Measurements from ENCODE around the gene DPP6. TPM values are rescaled to one million over a fixed set of nuclear protein-coding genes. Genes with fewer than 3 reads are reported as not detected.

DPP6 gene
- total RNA-seq, 1 experiment from 2014 or later, result not detected

DNA sequence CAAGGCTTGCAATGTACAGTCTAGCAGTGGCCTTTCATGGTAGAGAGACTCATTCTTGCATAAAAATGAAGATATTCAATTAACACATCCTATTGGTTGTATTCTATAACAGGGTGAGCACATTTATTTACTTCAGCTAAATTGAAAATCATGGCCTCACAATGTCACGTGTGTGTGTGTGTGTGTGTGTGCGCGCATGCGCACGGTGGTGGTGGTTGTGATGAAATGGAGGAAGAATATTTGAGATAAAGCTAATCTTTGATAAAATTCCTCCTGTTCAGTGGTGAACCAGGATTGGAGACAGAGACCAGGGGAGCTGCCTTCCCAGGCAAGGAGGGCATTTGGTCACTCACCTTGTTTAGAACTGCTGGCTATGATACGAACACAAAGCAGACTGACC is 199.8 kb downstream of the DPP6 start:
- peaks cover 10% of the 10 kb centered on the region for H3K9me3 Mint-ChIP-seq (ENCODE audit: unreplicated experiment)
- TF ChIP-seq, protein P1, sequence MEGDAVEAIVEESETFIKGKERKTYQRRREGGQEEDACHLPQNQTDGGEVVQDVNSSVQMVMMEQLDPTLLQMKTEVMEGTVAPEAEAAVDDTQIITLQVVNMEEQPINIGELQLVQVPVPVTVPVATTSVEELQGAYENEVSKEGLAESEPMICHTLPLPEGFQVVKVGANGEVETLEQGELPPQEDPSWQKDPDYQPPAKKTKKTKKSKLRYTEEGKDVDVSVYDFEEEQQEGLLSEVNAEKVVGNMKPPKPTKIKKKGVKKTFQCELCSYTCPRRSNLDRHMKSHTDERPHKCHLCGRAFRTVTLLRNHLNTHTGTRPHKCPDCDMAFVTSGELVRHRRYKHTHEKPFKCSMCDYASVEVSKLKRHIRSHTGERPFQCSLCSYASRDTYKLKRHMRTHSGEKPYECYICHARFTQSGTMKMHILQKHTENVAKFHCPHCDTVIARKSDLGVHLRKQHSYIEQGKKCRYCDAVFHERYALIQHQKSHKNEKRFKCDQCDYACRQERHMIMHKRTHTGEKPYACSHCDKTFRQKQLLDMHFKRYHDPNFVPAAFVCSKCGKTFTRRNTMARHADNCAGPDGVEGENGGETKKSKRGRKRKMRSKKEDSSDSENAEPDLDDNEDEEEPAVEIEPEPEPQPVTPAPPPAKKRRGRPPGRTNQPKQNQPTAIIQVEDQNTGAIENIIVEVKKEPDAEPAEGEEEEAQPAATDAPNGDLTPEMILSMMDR (IDR thresholded peaks at IDR 0.05; ENCODE audit: insufficient read depth in 1 of 2, low read depth in 1 of 2, low read length in 1 of 2, severe bottlenecking in 1 of 2, unreplicated experiment in 1 of 2), result no peak
- H3K27me3 ChIP-seq (replicated peaks; ENCODE audit: control insufficient read depth, insufficient read depth, low read length), result no peaks in the 10 kb centered on the region
- ChIA-PET POLR2A (no interaction called here), CTCF (no interaction called here)
- H3K4me1 Mint-ChIP-seq (ENCODE audit: low read depth, unreplicated experiment), result no peaks in the 10 kb centered on the region
- no peaks in the 10 kb centered on the region for H3K9me3 ChIP-seq
- H3K4me3 Mint-ChIP-seq (ENCODE audit: unreplicated experiment), result no peak overlapping the region
- intact Hi-C loops (cut with micrococcal nuclease; ENCODE audit: unreplicated experiment), result no loop called here
- no peak overlapping the region for H3K27ac Mint-ChIP-seq (ENCODE audit: unreplicated experiment)
- no peaks in the 10 kb centered on the region for H3K36me3 Mint-ChIP-seq (ENCODE audit: insufficient read depth, unreplicated experiment)
- no peak for DNase-seq
- peaks cover 5% of the 10 kb centered on the region for H3K27me3 Mint-ChIP-seq (ENCODE audit: insufficient read depth, unreplicated experiment)
- no peaks in the 10 kb centered on the region for H3K4me1 ChIP-seq
- H3K4me3 ChIP-seq (ENCODE audit: low read depth, low read length), result no peak overlapping the region
- H3K36me3 ChIP-seq (ENCODE audit: control insufficient read depth, insufficient read depth, low read length), result no peaks in the 10 kb centered on the region
- no TSS peak for BruUV-seq (replicated peaks)

DNA sequence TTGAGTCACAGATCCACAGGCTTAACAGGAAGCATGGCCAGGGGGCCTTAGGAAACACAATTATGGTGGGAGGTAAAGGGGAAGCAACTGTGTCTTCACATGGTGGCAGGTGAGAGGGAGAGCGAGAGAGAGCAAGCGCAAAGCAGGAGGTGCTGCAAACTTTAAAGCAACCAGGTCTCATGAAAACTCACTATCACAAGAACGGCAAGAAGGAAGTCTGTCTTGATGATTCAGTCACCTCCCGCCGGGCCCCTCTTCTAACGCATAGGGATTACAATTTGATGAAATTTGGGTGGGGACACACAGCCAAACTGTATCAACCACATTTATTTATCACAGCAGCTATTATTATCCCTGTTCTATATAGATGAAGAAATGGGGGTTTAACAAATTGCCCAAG is 201.6 kb downstream of the DPP6 start:
- Mint-ChIP-seq H3K4me1 (ENCODE audit: low read depth, unreplicated experiment) (no peaks in the 10 kb centered on the region), H3K27me3 (ENCODE audit: insufficient read depth, unreplicated experiment) (peaks cover 5% of the 10 kb centered on the region), H3K36me3 (ENCODE audit: insufficient read depth, unreplicated experiment) (no peaks in the 10 kb centered on the region), H3K9me3 (ENCODE audit: unreplicated experiment) (peaks cover 10% of the 10 kb centered on the region), H3K4me3 (ENCODE audit: unreplicated experiment) (no peak overlapping the region), H3K27ac (ENCODE audit: unreplicated experiment) (no peak overlapping the region)
- no peaks in the 10 kb centered on the region for H3K27me3 ChIP-seq (replicated peaks; ENCODE audit: control insufficient read depth, insufficient read depth, low read length)
- TF ChIP-seq, protein P1 (IDR thresholded peaks at IDR 0.05; ENCODE audit: insufficient read depth in 1 of 2, low read depth in 1 of 2, low read length in 1 of 2, severe bottlenecking in 1 of 2, unreplicated experiment in 1 of 2), result no peak
- H3K4me1 ChIP-seq, result no peaks in the 10 kb centered on the region
- POLR2A ChIA-PET, result no interaction called here
- no peak overlapping the region for H3K4me3 ChIP-seq (ENCODE audit: low read depth, low read length)
- H3K36me3 ChIP-seq (ENCODE audit: control insufficient read depth, insufficient read depth, low read length), result no peaks in the 10 kb centered on the region
- H3K9me3 ChIP-seq, result no peaks in the 10 kb centered on the region
- intact Hi-C loops (cut with micrococcal nuclease; ENCODE audit: unreplicated experiment), result no loop called here
- CTCF ChIA-PET, result no interaction called here
- BruUV-seq (replicated peaks), result no TSS peak
- no peak for DNase-seq

- H3K4me3 Mint-ChIP-seq (ENCODE audit: unreplicated experiment), result no peak overlapping the region
- ChIA-PET CTCF (no interaction called here), POLR2A (no interaction called here)
- H3K27me3 Mint-ChIP-seq (ENCODE audit: insufficient read depth, unreplicated experiment), result peaks cover 5% of the 10 kb centered on the region
- DNase-seq, result no peak
- TF ChIP-seq, protein P1 (IDR thresholded peaks at IDR 0.05; ENCODE audit: insufficient read depth in 1 of 2, low read depth in 1 of 2, low read length in 1 of 2, severe bottlenecking in 1 of 2, unreplicated experiment in 1 of 2), result no peak
- no peaks in the 10 kb centered on the region for H3K4me1 Mint-ChIP-seq (ENCODE audit: low read depth, unreplicated experiment)
- H3K27me3 ChIP-seq (replicated peaks; ENCODE audit: control insufficient read depth, insufficient read depth, low read length), result no peaks in the 10 kb centered on the region
- intact Hi-C loops (cut with micrococcal nuclease; ENCODE audit: unreplicated experiment), result no loop called here
- no peaks in the 10 kb centered on the region for H3K4me1 ChIP-seq
- H3K9me3 Mint-ChIP-seq (ENCODE audit: unreplicated experiment), result peaks cover 10% of the 10 kb centered on the region
- no peaks in the 10 kb centered on the region for H3K9me3 ChIP-seq
- H3K36me3 ChIP-seq (ENCODE audit: control insufficient read depth, insufficient read depth, low read length), result no peaks in the 10 kb centered on the region
- H3K36me3 Mint-ChIP-seq (ENCODE audit: insufficient read depth, unreplicated experiment), result no peaks in the 10 kb centered on the region
- no TSS peak for BruUV-seq (replicated peaks)
- no peak overlapping the region for H3K4me3 ChIP-seq (ENCODE audit: low read depth, low read length)
- H3K27ac Mint-ChIP-seq (ENCODE audit: unreplicated experiment), result no peak overlapping the region
These were observed 203.1 kb downstream of the DPP6 start for GRCh38 chr7:154255324-154255723.

Measured in Caco-2 (cell line).